Camera-type eye (tissue), 1 donor: ENCODE measurements around the gene CTSK. TPM values are rescaled to one million over a fixed set of nuclear protein-coding genes. Genes with fewer than 3 reads are reported as not detected.

Source experiments
- total RNA-seq: library from RNA; depleted of rRNA; stranded (reverse); fragments of >200 nt; gene quantifications from one replicate; pipeline ENCODE4 v1.2.3, GENCODE V29; 2014

Gene CTSK
- 83.6 TPM for total RNA-seq

DNA sequence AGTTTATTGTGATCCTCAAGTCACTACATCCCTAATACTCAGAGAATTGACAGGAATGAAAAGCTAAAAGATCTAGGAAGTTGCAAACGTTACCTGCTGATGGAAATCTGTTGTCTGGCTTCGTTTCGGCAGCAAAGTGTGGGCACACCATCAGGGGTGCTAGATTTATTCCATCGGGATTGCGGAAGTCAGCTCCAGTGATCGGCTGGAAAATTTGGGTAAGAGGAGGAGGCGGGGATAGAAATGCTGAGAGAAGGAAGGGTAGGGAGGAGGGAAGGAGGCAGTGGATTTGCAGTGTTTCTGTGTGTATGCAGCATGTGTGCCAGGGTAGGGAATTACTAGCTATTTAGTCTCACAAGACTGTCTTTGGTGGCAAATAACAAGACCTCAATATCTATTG is at the start of gene CTSK:
Gene CTSK (minus strand): TSS at position 140 of the 400 bp plus-strand sequence. CDS start 1,455 bp downstream, outside the sequence.

DNA sequence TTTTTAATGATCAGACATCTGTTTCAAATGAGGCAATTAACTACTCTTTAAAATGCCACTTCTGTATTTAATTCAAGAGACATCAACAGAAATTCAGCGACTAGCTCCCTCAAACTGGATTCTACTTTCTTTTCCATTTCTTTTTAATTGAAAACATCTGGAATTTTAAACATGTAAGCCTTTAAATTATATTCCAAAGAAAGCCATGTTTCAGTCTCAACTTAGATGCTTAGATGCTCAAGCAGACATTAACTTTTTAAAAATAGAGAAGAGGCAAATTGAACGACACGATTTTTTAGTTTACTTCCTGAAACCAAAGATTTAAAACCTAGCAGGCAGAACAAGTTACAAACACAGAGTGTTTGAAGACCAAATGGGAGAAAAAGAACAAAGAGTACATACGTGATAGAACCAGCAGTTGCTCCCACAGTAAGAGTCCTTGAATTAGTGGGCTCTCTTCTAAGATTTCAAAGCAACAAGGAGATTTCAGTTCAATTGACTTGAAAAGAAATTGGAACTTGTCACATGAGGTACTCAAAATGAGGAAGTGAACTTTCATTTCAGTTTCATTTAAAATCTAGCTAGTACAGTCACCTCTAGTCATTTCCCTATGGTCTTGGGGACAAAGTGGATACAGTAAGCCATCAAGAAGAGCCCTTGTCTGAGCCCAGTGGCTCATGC is 42.6 kb downstream of the CTSK start, which contains the start of gene CTSS:
Gene CTSS (minus strand): TSS at position 483 of the 681 bp plus-strand sequence. CDS start 1,015 bp downstream, outside the sequence.

Other genes with a start within 250 kb of the CTSK start
- 189 TPM for gene MCL1, start 228.7 kb downstream of the CTSK start, total RNA-seq
- gene ENSA, start 178.6 kb downstream of the CTSK start, total RNA-seq = 112 TPM
- gene GOLPH3L, start 111.1 kb downstream of the CTSK start, total RNA-seq = 19.2 TPM
- gene HORMAD1, start 87.4 kb downstream of the CTSK start, total RNA-seq = 1.2 TPM
- 15.2 TPM for gene CTSS, start 42.5 kb downstream of the CTSK start, total RNA-seq
- gene ARNT, start 68.3 kb upstream of the CTSK start, total RNA-seq = 64.4 TPM
- gene CTXND2, start 78.9 kb upstream of the CTSK start, total RNA-seq = not detected
- gene SETDB1, start 118.1 kb upstream of the CTSK start, total RNA-seq = 73.4 TPM
- gene CERS2, start 166.6 kb upstream of the CTSK start, total RNA-seq = 62.3 TPM
- 0.55 TPM for gene ANXA9, start 174.0 kb upstream of the CTSK start, total RNA-seq
- gene MINDY1, start 198.6 kb upstream of the CTSK start, total RNA-seq = 24.8 TPM
- 26.1 TPM for gene PRUNE1, start 200.2 kb upstream of the CTSK start, total RNA-seq
- 9.5 TPM for gene BNIPL, start 228.3 kb upstream of the CTSK start, total RNA-seq
- 8.9 TPM for gene C1orf56, start 239.5 kb upstream of the CTSK start, total RNA-seq